GM18868 (cell line): ENCODE data around the gene LMO2.

ENCODE experiments used
- ATAC-seq: cut with Tn5 transposase; IDR thresholded peaks from one replicate; pipeline ENCODE4 v1.9.1; 2021; ENCODE audit warnings: mild to moderate bottlenecking, moderate library complexity; ENCODE audit not compliant: unreplicated experiment

LMO2 gene

GRCh38 chr11:33889821-33890378, 2.0 kb downstream of the LMO2 start:
- no peak for ATAC-seq

DNA sequence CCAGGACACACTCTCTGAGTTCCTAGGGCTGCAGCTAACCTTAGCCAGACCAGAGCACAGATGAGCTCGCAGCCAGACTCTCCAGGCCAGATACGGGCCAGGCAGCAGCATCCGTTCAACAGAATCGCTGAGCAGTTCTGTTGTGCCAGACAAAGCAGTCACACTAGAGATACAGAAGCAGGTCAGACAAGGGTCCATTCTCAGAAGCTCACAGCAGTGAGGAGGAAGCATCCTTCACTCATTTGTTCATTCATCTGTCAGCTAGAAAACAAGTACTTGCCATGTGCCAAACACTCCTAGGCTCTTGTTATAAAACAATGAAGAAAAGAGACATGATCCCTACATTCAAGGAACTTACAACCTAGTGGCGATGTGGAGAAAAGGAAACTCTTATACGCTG, 2.6 kb downstream of the LMO2 start:
- ATAC-seq = no peak

- ATAC-seq = no peak
These were observed 4.0 kb downstream of the LMO2 start for GRCh38 chr11:33887886-33888285.

GRCh38 chr11:33885338-33886005, 6.4 kb downstream of the LMO2 start:
- ATAC-seq = peak; percentile 74

DNA sequence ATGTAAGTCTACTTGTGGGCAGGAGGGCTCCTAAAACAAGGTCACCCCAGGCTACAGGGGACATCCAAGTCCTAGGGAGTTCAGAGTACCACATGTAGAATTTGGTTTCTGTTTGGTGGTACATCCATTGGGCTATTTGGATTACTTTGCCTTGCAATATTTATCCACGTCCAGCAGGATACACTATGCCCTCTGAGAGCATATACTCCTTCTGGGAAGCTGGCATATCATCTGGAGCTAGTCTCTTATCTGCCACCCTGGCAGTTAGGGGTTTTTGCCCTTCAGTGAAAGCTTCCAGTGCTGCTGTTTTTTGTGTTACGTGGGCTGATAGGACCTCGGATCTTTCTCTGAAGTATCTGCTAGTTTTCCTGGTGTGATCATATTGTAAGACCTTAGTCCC, 7.3 kb downstream of the LMO2 start:
- no peak for ATAC-seq

- no peak for ATAC-seq
These were observed 7.8 kb downstream of the LMO2 start for GRCh38 chr11:33884035-33884434.

- no peak for ATAC-seq
These were observed 10.0 kb downstream of the LMO2 start for GRCh38 chr11:33881651-33882503.

GRCh38 chr11:33880979-33881378, 10.9 kb downstream of the LMO2 start:
- ATAC-seq = no peak

DNA sequence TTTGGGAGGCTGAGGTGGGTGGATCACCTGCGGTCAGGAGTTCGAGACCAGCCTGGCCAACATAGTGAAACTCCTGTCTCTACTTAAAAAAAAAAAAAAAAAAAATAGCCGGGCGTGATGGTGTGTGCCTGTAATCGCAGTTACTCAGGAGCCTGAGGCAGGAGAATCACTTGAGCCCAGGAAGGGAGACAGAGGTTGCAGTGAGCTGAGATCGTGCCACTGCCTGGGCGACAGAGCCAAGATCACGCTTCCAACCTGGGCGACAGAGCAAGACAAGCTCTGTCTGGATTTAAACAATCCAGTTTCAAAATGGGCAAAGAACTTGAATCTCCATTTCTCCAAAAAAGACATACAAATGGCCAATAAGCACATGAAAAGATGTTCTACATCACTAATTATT, 12.5 kb downstream of the LMO2 start:
- no peak for ATAC-seq

DNA sequence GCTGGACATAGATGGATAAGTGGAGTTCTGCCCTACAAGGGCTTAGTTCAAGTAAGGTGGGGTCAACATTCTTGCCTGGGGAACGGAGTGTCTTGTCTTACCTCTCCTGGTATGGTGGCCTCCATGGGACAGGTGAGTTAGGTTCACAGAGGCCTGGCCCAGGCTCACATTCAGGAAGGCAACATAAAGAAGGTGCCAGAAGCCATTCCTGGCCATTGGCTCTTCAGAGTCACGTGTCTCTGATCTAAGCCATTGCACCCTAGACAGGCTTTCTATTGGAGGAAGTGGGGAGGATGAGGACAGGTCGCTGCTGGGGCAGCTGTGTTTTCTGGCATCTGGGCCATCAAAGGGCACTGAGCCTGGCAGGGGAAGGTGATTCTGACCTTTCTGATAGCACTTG, 14.8 kb downstream of the LMO2 start:
- no peak for ATAC-seq

DNA sequence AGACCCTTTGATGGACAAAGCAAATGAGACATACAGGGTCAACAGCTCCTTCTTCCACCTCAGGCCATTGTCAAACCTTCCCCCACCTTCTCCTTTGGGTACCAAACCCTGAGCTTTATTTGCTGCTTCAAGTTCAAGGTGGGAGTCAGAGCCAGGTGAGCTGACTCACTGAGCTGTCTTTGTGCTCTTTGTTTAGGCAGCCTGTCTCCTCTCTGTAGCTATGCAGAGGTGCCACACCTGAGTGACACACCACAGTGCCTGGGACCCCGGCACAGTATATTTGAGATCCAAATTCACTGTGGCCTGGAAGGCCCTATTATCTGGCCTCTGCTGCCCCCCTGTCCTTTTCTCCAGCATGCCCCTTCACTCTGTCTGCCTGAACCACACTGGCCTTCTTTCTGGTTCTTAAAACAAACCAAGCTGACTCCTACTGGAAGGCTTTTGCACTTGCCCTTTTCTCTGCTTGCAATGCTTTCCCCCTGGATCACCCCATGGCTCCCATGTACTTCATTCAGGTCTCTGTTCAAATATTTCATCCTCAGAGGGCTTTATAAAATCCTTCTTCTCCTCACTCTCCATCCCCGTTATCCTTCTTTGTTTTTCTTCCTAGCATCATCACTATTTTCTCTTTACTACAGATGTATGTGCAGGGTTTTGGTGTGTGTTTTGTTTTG, 16.1 kb downstream of the LMO2 start:
- ATAC-seq = no peak

GRCh38 chr11:33874910-33875490, 16.9 kb downstream of the LMO2 start:
- no peak for ATAC-seq

DNA sequence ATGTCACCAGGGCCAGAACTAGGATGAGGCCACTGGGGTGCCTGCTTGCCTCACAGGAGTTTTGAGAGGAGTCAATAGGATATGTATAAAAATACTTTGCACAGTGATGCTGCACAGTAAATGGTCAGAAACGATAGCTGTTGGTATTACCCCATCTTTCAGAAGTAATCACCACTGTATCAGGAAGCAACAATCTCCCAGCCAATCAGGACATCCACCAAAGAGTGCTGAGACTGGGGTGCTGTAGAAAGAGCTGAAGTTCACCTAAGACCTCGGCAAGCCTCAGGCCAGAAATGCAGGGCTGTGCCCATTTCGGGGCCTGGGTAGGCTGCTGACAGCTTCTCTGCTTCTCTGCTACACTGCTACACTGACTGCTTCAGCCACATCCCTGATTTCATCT, 17.4 kb downstream of the LMO2 start:
- peak; percentile 51 for ATAC-seq

GRCh38 chr11:33869481-33870422, 22.1 kb downstream of the LMO2 start:
- peak; percentile 37 for ATAC-seq

DNA sequence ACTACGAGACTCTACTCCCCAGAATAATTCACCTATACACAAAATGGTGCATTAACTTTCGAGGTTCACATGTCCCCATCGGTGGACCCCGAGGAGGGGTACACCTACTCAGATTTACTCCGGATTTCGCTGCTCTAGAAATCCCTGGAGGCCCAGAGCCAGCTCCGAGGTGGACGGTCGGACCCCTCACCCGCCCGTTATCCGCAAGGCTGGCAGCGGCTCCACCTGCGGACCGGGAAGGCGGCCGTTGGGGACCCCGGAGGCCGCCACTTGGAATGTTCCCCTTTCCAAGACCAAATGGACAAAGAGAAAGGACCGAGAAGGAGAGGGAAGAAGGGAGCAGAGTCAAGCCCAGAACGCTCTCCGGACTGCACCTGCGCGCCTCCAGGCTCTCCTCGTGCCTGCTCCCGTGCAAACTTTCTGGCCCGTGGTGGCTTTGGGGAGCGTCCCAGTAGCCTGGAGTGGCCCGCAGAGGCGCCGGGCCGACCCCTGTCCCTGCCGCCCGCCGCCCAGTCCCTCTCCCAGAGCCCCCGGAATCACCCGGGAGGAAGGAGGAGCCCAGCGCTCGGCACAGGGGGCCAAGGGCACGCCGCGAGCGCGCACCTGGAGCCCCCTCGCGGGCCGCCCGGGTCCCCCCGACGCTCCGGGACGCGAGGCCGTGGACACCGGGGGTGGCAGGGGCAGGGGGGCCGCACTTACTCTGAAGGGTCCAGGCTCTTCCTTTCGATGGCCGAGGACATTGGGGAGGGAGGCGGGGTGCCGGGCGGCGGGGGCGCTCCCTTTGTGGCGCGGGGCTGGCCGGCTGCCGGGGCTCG, 23.0 kb downstream of the LMO2 start:
- ATAC-seq = peak; percentile 14

DNA sequence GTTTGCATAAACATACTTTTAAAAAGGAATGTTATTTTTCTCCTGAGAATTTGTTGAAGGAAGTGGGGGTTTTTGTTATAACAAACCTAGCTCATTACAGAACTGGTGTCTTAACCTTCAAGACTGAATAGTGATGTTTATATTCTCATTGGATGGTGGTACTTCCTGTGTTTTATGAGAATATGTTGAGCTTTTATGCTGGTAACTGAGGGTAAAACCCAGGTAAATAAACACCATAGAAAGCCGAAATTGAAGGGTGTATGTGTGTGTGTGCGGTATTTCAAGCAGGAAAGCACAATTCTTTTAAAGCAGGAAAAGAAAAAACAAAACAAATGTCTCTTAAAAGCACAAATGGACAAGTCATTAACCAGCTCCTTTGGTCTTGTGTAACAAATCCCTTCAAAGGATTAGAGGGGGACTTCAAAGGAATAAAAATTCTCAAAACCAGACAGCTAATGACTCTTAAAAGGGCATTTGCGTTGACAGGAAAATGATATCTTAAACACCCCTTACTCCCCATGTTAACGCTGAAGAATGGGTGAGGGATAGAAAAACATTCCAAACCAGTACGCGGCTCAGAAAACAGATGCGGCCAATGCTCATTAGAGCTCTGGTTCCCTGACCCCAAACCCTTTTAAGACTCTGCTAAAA, 23.8 kb downstream of the LMO2 start:
- ATAC-seq = no peak

DNA sequence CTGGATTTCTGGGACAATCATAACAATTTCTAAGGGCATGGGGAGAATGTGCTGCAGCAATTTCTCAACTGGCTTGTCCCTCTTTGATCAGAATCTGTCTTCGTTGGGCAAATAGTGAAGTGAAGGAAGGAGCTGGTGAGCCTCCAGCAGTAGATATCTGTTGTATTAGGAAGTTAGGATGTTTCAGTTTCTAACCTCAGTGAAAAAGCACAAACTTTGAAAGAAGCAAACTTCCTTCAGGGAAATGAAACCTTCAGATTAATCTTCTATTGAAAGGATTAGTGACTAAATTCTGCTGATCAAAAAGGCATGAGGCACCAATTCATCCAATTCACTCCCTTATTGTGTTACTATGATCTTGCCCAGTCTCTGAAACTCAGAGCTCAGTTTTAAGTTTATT, 24.3 kb downstream of the LMO2 start:
- ATAC-seq = no peak

- no peak for ATAC-seq
These were observed 24.9 kb downstream of the LMO2 start for GRCh38 chr11:33866936-33867335.

GRCh38 chr11:33864479-33864878, 27.4 kb downstream of the LMO2 start:
- no peak for ATAC-seq
